ENCODE data around the gene EEF1AKMT3.
A peak's percentile ranks its signal among the peaks of the same experiment; 100 is the strongest.

The EEF1AKMT3 gene

DNA sequence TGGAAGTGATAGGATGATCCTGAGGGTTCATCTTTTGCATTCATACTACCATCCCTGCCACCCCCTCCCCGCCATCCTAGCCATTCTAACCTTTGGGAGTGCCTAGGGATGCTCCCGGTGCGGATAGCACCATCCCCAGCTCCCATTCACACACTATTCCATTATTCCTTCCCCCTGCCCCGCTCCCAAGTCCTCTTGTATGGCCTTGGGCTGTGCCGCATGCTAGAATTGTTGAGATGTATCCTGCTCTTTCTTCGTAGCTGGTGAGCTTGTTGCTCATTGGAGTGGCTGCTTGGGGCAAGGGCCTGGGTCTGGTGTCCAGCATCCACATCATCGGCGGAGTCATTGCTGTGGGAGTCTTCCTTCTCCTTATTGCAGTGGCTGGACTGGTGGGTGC lies 26.9 kb upstream of the EEF1AKMT3 start:
- no peak for DNase-seq
- no peak for TF ChIP-seq CTCF (IDR thresholded peaks at IDR 0.05; ENCODE audit: low read depth, low read length, missing control alignments)
- Histone ChIP-seq H3K27ac (peak overlapping the region; percentile 99), H3K36me3 (replicated peaks) (peaks cover 30% of the 10 kb centered on the region), H3K27me3 (replicated peaks) (peaks cover 10% of the 10 kb centered on the region), H3K4me3 (ENCODE audit: low read depth, low read length) (peak overlapping the region; percentile 84)
- in situ Hi-C loops (cut with HindIII; ENCODE audit: low pct_ligation_motif_present, low sequenced_read_pairs): no loop called here

GRCh38 chr12:57746025-57746424 lies 26.4 kb upstream of the EEF1AKMT3 start:
- TF ChIP-seq CTCF (IDR thresholded peaks at IDR 0.05; ENCODE audit: low read depth, low read length, missing control alignments): no peak
- Histone ChIP-seq H3K27ac (no peak overlapping the region), H3K4me3 (ENCODE audit: low read depth, low read length) (peak overlapping the region; percentile 84), H3K36me3 (replicated peaks) (peaks cover 31% of the 10 kb centered on the region), H3K27me3 (replicated peaks) (peaks cover 4% of the 10 kb centered on the region)
- DNase-seq: no peak
- in situ Hi-C loops (cut with HindIII; ENCODE audit: low pct_ligation_motif_present, low sequenced_read_pairs): no loop called here

DNA sequence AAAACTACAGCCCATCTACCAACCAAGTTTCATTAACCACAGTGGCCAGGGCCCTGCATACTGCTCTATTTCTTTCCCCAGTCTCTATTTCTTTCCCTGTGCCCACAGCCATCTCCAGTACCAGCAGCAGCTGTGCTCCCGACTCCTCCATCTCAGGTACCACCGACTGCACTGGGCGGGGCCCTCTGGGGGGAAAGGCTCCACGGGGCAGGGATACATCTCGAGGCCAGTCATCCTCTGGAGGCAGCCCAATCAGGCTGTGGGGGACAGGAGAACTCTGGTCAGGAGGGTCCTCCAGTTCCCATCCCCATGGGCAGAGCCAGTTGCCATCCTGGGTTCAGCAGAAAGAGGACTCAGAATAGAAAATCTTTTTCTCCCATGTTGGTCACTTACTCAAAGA lies 23.4 kb upstream of the EEF1AKMT3 start:
- in situ Hi-C loops (cut with HindIII; ENCODE audit: low pct_ligation_motif_present, low sequenced_read_pairs): no loop called here
- Histone ChIP-seq H3K27me3 (replicated peaks) (no peaks in the 10 kb centered on the region), H3K36me3 (replicated peaks) (peaks cover 31% of the 10 kb centered on the region), H3K27ac (no peak overlapping the region), H3K4me3 (ENCODE audit: low read depth, low read length) (no peak overlapping the region)
- no peak for DNase-seq
- TF ChIP-seq CTCF (IDR thresholded peaks at IDR 0.05; ENCODE audit: low read depth, low read length, missing control alignments): no peak

- no peak for TF ChIP-seq CTCF (IDR thresholded peaks at IDR 0.05; ENCODE audit: low read depth, low read length, missing control alignments)
- Histone ChIP-seq H3K27me3 (replicated peaks) (no peaks in the 10 kb centered on the region), H3K36me3 (replicated peaks) (peaks cover 29% of the 10 kb centered on the region), H3K27ac (peak overlapping the region; percentile 93), H3K4me3 (ENCODE audit: low read depth, low read length) (peak overlapping the region; percentile 86)
- no peak for DNase-seq
- in situ Hi-C loops (cut with HindIII; ENCODE audit: low pct_ligation_motif_present, low sequenced_read_pairs): no loop called here
Observed at GRCh38 chr12:57750561-57751431, 21.6 kb upstream of the EEF1AKMT3 start.

DNA sequence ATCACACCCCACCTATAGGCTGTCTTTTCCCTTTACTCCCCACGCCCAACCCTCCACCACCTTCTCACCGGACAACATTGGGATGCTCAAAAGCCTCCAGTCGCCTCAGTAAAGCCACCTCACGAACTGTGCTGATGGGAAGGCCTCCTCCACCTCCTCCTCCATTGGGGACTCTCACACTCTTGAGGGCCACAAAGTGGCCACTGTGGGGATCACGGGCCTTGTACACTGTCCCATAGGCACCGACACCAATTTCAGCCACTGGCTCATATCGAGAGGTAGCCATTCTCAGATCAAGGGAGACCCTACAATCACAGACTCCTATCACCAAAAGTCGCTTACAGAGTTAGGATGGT lies 21.0 kb upstream of the EEF1AKMT3 start:
- in situ Hi-C loops (cut with HindIII; ENCODE audit: low pct_ligation_motif_present, low sequenced_read_pairs): no loop called here
- Histone ChIP-seq H3K27me3 (replicated peaks) (no peaks in the 10 kb centered on the region), H3K36me3 (replicated peaks) (peaks cover 28% of the 10 kb centered on the region), H3K27ac (peak overlapping the region; percentile 93), H3K4me3 (ENCODE audit: low read depth, low read length) (peak overlapping the region; percentile 86)
- no peak for TF ChIP-seq CTCF (IDR thresholded peaks at IDR 0.05; ENCODE audit: low read depth, low read length, missing control alignments)
- DNase-seq: no peak

Data from brain microvascular endothelial cell (primary cell).